ENCODE results near the gene RAD51B.
A peak's percentile ranks its signal among the peaks of the same experiment; 100 is the strongest.

The RAD51B gene

GRCh38 chr14:68521557-68521901 lies 702.0 kb downstream of the RAD51B start:
- no peak for DNase-seq

- DNase-seq = no peak
These were observed 702.5 kb downstream of the RAD51B start for GRCh38 chr14:68521961-68522509.

GRCh38 chr14:68522510-68523325 lies 703.1 kb downstream of the RAD51B start:
- no peak for DNase-seq

GRCh38 chr14:68523326-68523610 lies 703.7 kb downstream of the RAD51B start:
- no peak for DNase-seq

GRCh38 chr14:68523989-68524725 lies 704.6 kb downstream of the RAD51B start:
- no peak for DNase-seq

- no peak for DNase-seq
These were observed 705.9 kb downstream of the RAD51B start for GRCh38 chr14:68525516-68525915.

- peak; percentile 68 to 73 for DNase-seq
These were observed 707.0 kb downstream of the RAD51B start for GRCh38 chr14:68526512-68527091.

- DNase-seq = peak; percentile 10 to 20
These were observed 707.8 kb downstream of the RAD51B start for GRCh38 chr14:68527329-68527851.

GRCh38 chr14:68528040-68528687 lies 708.6 kb downstream of the RAD51B start:
- DNase-seq = peak; percentile 25 to 55

GRCh38 chr14:68530443-68530842 lies 710.9 kb downstream of the RAD51B start:
- DNase-seq = no peak

- no peak for DNase-seq
These were observed 712.9 kb downstream of the RAD51B start for GRCh38 chr14:68532496-68532895.

- DNase-seq = no peak
These were observed 714.7 kb downstream of the RAD51B start for GRCh38 chr14:68534276-68534675.

GRCh38 chr14:68535404-68536017 lies 715.9 kb downstream of the RAD51B start:
- DNase-seq = no peak

GRCh38 chr14:68536018-68536410 lies 716.4 kb downstream of the RAD51B start:
- DNase-seq = no peak

GRCh38 chr14:68538639-68539038 lies 719.1 kb downstream of the RAD51B start:
- no peak for DNase-seq

- DNase-seq = no peak
These were observed 719.7 kb downstream of the RAD51B start for GRCh38 chr14:68539241-68539737.

- no peak for DNase-seq
These were observed 720.2 kb downstream of the RAD51B start for GRCh38 chr14:68539789-68540188.

GRCh38 chr14:68541178-68541896 lies 721.8 kb downstream of the RAD51B start:
- DNase-seq = no peak

- no peak for DNase-seq
These were observed 722.8 kb downstream of the RAD51B start for GRCh38 chr14:68542346-68542745.

GRCh38 chr14:68543516-68543915 lies 723.9 kb downstream of the RAD51B start:
- peak in 1 of 2 donors; percentile 16 for DNase-seq

Data from inflammatory macrophage (primary cell).